B cell (primary cell): ENCODE data around the gene CDH13. TPM values are rescaled to one million over a fixed set of nuclear protein-coding genes. Genes with fewer than 3 reads are reported as not detected.

Source experiments
- ATAC-seq: fragments of 200-7000 bp; cut with Tn5 transposase; one replicate; pipeline ENCODE4 v1.10.0; 2021; ENCODE audit warnings: low read depth, mild to moderate bottlenecking, moderate number of reproducible peaks, moderate library complexity
- CTCF ChIA-PET: fragments of 350-600 bp; sonication (Branson Sonifier 250); formaldehyde crosslinking; loops from one replicate; lab custom pipeline; 2021; ENCODE audit warnings: antibody characterized with exemption, inconsistent platforms; lab: Charles Lee
- POLR2A ChIA-PET: fragments of 350-600 bp; sonication (Branson Sonifier 250); formaldehyde crosslinking; loops from one replicate; lab custom pipeline; 2021; ENCODE audit warnings: antibody characterized with exemption; lab: Charles Lee
- DNase-seq: peaks from one replicate; pipeline ENCODE4 v3.0.0; 2013
- H2AFZ ChIP-seq: 2 replicates; pipeline ENCODE4 v1.6.1; 2012; ENCODE audit warnings: mild to moderate bottlenecking, low read depth, low read length; ENCODE audit not compliant: insufficient read depth, poor library complexity, severe bottlenecking
- H3K27ac ChIP-seq, 2 donors: 1 replicate in 1 of 2; 2 replicates in 1 of 2; pipeline ENCODE4 v1.5.1; 2012 to 2013; ENCODE audit warnings: low read length in 2 of 2, mild to moderate bottlenecking in 2 of 2, moderate library complexity in 1 of 2
- H3K27me3 ChIP-seq, 4 experiments: fragments of 200-600 bp in 1 of 4; sonication (generic) in 1 of 4; replicated peaks in 1 of 4; 1 replicate in 2 of 4; 2 replicates in 2 of 4; pipeline versions ENCODE4 v1.6.1 to v1.7.0; 2013 to 2016; ENCODE audit warnings: low read length in 3 of 4, mild to moderate bottlenecking in 2 of 4, mixed read lengths in 1 of 4, moderate library complexity in 1 of 4; ENCODE audit not compliant: insufficient read depth in 4 of 4, control insufficient read depth in 3 of 4; ENCODE audit errors: control extremely low read depth in 1 of 4
- H3K36me3 ChIP-seq, 2 experiments: replicated peaks in 1 of 2; 1 replicate in 1 of 2; 2 replicates in 1 of 2; pipeline versions ENCODE4 v1.6.1 to v1.7.1; 2013; ENCODE audit warnings: low read length in 1 of 2; ENCODE audit not compliant: insufficient read depth in 2 of 2, control insufficient read depth in 1 of 2; ENCODE audit errors: control extremely low read depth in 1 of 2, extremely low read depth in 1 of 2
- H3K4me1 ChIP-seq, 2 donors: fragments of 200-600 bp in 1 of 2; sonication (generic) in 1 of 2; 1 replicate in 1 of 2; 2 replicates in 1 of 2; pipeline versions ENCODE4 v1.5.1 to v1.6.1; 2013 to 2017; ENCODE audit warnings: low read length in 2 of 2; ENCODE audit not compliant: control insufficient read depth in 2 of 2, insufficient read depth in 2 of 2
- H3K4me2 ChIP-seq: replicated peaks from 2 replicates; pipeline ENCODE3; 2012; ENCODE audit warnings: mild to moderate bottlenecking, low read depth, low read length; ENCODE audit not compliant: poor library complexity, severe bottlenecking
- H3K4me3 ChIP-seq, 5 experiments: fragments of 200-600 bp in 1 of 5; sonication (generic) in 1 of 5; 1 replicate in 3 of 5; 2 replicates in 2 of 5; pipeline versions ENCODE4 v1.5.1 to v1.7.0; 2011 to 2016; ENCODE audit warnings: low read length in 4 of 5, mild to moderate bottlenecking in 4 of 5, low read depth in 2 of 5, control low read depth in 1 of 5, moderate library complexity in 1 of 5; ENCODE audit not compliant: insufficient read depth in 1 of 5; ENCODE audit errors: control extremely low read depth in 1 of 5, extremely low read depth in 1 of 5
- H3K79me2 ChIP-seq: fragments of 200-600 bp; sonication (generic); one replicate; pipeline ENCODE4 v1.6.0; 2016; ENCODE audit warnings: low read length; ENCODE audit not compliant: control insufficient read depth, insufficient read depth
- H3K9ac ChIP-seq: fragments of 200-600 bp; sonication (generic); 2 replicates; pipeline ENCODE4 v1.6.1; 2017; ENCODE audit warnings: mild to moderate bottlenecking, low read length, moderate library complexity
- H3K9me3 ChIP-seq, 3 donors: one replicate each; pipeline versions ENCODE4 v1.6.1 to v1.7.1; 2013; ENCODE audit warnings: low read length in 2 of 3; ENCODE audit not compliant: control insufficient read depth in 2 of 3, insufficient read depth in 1 of 3; ENCODE audit errors: control extremely low read depth in 1 of 3
- H4K20me1 ChIP-seq: 2 replicates; pipeline ENCODE4 v1.6.0; 2012; ENCODE audit warnings: mild to moderate bottlenecking, low read length; ENCODE audit not compliant: insufficient read depth, control insufficient read depth, poor library complexity, severe bottlenecking
- H3K27ac Mint-ChIP-seq: one replicate; pipeline ENCODE4 v1.8.0; 2021; ENCODE audit warnings: mixed read lengths
- H3K27me3 Mint-ChIP-seq: one replicate; pipeline ENCODE4 v1.8.0; 2021; ENCODE audit warnings: mixed read lengths
- H3K4me1 Mint-ChIP-seq: one replicate; pipeline ENCODE4 v1.8.0; 2021; ENCODE audit warnings: mixed read lengths
- H3K4me3 Mint-ChIP-seq: one replicate; pipeline ENCODE4 v1.8.0; 2021; ENCODE audit warnings: mixed read lengths
- H3K9me3 Mint-ChIP-seq: one replicate; pipeline ENCODE4 v1.8.0; 2022; ENCODE audit warnings: mixed read lengths; ENCODE audit not compliant: insufficient read depth
- EZH2 ChIP-seq: IDR thresholded peaks from 2 replicates; pipeline ENCODE4 v1.6.1; 2012; ENCODE audit warnings: borderline replicate concordance, low read depth, mild to moderate bottlenecking, moderate library complexity, low read length; ENCODE audit not compliant: insufficient read depth, poor library complexity, severe bottlenecking
- WGBS: methylation state at CpG from one replicate; pipeline ENCODE4 v1.1.5; 2013; ENCODE audit warnings: missing lambda C conversion rate; ENCODE audit not compliant: insufficient coverage; 5-methylcytosine and 5-hydroxymethylcytosine counted together
- intact Hi-C: fragments of 100-400 bp; cut with micrococcal nuclease; formaldehyde crosslinking; loops from one replicate; pipeline ENCODE4 v1.10.0; 2022
- polyA plus RNA-seq: library from polyadenylated mRNA; depleted of rRNA; stranded (reverse); fragments of >200 nt; gene quantifications from 2 replicates; pipeline ENCODE4 v1.2.3, GENCODE V29; 2012
- total RNA-seq, 2 donors: library from RNA; stranded (reverse); fragments of 120-200 nt in 1 of 2; gene quantifications; 1 replicate in 1 of 2; 2 replicates in 1 of 2; pipeline versions ENCODE4 v1.2.3 to v1.2.4, GENCODE V29; 2013 to 2022
- TF ChIP-seq, protein P1 (sequence below): fragments of 200-600 bp; IDR thresholded peaks from one replicate; pipeline ENCODE4 v1.8.0; 2022; ENCODE audit warnings: antibody characterized with exemption, mild to moderate bottlenecking

Gene CDH13
- total and polyA plus RNA-seq, 2 donors (not counting 1 experiment from before 2014, with no cell fraction given): not detected

DNA sequence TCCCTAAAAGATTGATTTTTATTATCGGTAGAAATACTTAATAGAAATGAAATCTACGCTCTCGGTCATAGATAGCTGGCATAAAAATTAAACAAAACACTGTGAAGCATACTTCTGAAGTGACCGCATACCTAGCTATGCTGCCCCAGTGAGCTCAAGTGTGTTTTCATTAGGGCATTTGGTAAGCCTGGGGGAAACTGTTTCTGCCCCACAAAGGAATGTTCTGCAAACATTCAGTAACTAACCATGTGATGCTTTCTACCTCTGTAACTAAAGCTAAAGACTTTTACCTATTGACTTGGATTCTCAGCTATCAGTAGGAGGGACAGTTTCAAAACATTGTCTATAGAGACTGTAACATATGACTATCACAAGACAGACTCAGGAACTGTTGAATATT, 1087.5 kb downstream of the CDH13 start:
- no peaks in the 10 kb centered on the region for H3K4me1 ChIP-seq
- Mint-ChIP-seq H3K27me3 (peaks cover 9% of the 10 kb centered on the region), H3K4me3 (no peak overlapping the region), H3K9me3 (no peaks in the 10 kb centered on the region), H3K27ac (no peak overlapping the region), H3K4me1 (no peaks in the 10 kb centered on the region)
- POLR2A ChIA-PET: no interaction called here
- no peaks in the 10 kb centered on the region for H3K36me3 ChIP-seq
- no peak for TF ChIP-seq EZH2
- TF ChIP-seq, protein P1, sequence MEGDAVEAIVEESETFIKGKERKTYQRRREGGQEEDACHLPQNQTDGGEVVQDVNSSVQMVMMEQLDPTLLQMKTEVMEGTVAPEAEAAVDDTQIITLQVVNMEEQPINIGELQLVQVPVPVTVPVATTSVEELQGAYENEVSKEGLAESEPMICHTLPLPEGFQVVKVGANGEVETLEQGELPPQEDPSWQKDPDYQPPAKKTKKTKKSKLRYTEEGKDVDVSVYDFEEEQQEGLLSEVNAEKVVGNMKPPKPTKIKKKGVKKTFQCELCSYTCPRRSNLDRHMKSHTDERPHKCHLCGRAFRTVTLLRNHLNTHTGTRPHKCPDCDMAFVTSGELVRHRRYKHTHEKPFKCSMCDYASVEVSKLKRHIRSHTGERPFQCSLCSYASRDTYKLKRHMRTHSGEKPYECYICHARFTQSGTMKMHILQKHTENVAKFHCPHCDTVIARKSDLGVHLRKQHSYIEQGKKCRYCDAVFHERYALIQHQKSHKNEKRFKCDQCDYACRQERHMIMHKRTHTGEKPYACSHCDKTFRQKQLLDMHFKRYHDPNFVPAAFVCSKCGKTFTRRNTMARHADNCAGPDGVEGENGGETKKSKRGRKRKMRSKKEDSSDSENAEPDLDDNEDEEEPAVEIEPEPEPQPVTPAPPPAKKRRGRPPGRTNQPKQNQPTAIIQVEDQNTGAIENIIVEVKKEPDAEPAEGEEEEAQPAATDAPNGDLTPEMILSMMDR: no peak
- H3K4me3 ChIP-seq: no peak overlapping the region
- H3K27ac ChIP-seq: no peak overlapping the region
- WGBS: 100% methylated on average over 2 of the region's 4 CpGs
- ATAC-seq (no peak), DNase-seq (no peak)
- H3K79me2 ChIP-seq: no peaks in the 10 kb centered on the region
- peaks cover 0 to 3% (median 0%) of the 10 kb centered on the region in 3 donors for H3K9me3 ChIP-seq
- H3K27me3 ChIP-seq: no peaks in the 10 kb centered on the region
- H3K4me2 ChIP-seq: no peak overlapping the region
- intact Hi-C loops: no loop called here
- H4K20me1 ChIP-seq: no peaks in the 10 kb centered on the region
- CTCF ChIA-PET: no interaction called here
- no peak overlapping the region for H3K9ac ChIP-seq
- H2AFZ ChIP-seq: no peak overlapping the region

DNA sequence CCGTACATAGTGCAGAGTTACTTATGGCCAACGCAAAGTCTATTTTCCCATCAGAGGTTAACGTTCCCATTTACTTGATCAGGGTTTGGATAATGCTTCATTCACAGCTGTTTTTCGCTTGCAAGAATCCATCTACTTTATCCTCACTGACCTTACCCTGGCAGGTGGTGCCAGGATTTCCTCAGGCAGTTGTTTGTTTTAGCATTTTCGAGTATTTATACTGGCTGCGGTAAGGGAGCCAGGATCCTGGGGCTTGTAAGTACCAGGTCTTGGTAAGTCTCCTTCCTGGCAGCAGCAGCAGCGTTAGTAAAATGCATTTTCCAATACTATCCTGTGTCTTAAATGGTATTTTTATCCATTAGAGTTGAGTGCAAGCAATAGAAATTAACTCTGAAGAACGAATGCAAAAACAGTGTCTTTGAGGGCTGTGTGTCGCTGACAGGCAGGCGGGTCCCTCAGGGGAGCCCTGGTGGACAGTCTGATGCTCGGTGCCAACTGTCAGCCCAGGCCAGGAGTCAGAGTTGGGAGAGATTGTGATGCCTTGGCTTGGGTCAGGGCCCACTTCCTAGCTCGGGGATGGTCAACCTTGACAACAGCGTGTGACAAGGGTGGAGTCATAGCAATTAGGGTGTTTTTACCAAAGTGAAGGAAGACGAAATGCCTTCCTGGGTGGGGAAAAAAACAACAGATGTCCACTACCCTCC, 1088.6 kb downstream of the CDH13 start:
- Histone ChIP-seq H3K27ac (no peak overlapping the region), H4K20me1 (no peaks in the 10 kb centered on the region), H3K4me2 (no peak overlapping the region), H3K9ac (no peak overlapping the region), H3K79me2 (no peaks in the 10 kb centered on the region), H3K4me1 (no peaks in the 10 kb centered on the region), H3K9me3 (peaks cover 0 to 3% (median 0%) of the 10 kb centered on the region in 3 donors), H3K36me3 (no peaks in the 10 kb centered on the region), H3K4me3 (no peak overlapping the region), H3K27me3 (no peaks in the 10 kb centered on the region), H2AFZ (no peak overlapping the region)
- ChIA-PET CTCF (no interaction called here), POLR2A (no interaction called here)
- intact Hi-C loops: no loop called here
- Mint-ChIP-seq H3K4me3 (no peak overlapping the region), H3K27ac (no peak overlapping the region), H3K27me3 (peaks cover 18% of the 10 kb centered on the region), H3K9me3 (no peaks in the 10 kb centered on the region), H3K4me1 (no peaks in the 10 kb centered on the region)
- no peak for ATAC-seq
- TF ChIP-seq, protein P1: no peak
- no peak for TF ChIP-seq EZH2
- DNase-seq: no peak
- 85% methylated on average over 6 of the region's 14 CpGs for whole genome bisulfite sequencing
